ENCODE data around the gene CSRNP3.

The CSRNP3 gene

GRCh38 chr2:165544897-165545296 lies 75.4 kb downstream of the CSRNP3 start:
- Histone ChIP-seq H3K27ac (ENCODE audit: low read depth, low read length) (no peak overlapping the region), H3K4me1 (ENCODE audit: control insufficient read depth in 1 of 2, insufficient read depth in 2 of 2, low read length in 2 of 2) (no peaks in the 10 kb centered on the region), H4K12ac (ENCODE audit: low read depth, low read length) (no peak overlapping the region), H3K79me2 (ENCODE audit: control insufficient read depth, insufficient read depth, low read length, poor library complexity) (no peaks in the 10 kb centered on the region), H3K27me3 (ENCODE audit: insufficient read depth, low read length) (no peaks in the 10 kb centered on the region), H3K23ac (ENCODE audit: low read length) (no peak overlapping the region), H2AK5ac (ENCODE audit: low read length) (no peak overlapping the region), H3K36me3 (ENCODE audit: control insufficient read depth in 1 of 2, insufficient read depth in 2 of 2, low read length in 2 of 2) (no peaks in the 10 kb centered on the region), H3K9ac (ENCODE audit: low read length) (no peak overlapping the region), H3K14ac (ENCODE audit: low read length) (no peak overlapping the region), H3K4me2 (ENCODE audit: low read length) (no peak overlapping the region), H4K8ac (ENCODE audit: low read depth, low read length) (no peak overlapping the region), H3K79me1 (ENCODE audit: low read length) (no peaks in the 10 kb centered on the region), H3K4ac (ENCODE audit: low read depth, low read length) (no peak overlapping the region), H2BK120ac (ENCODE audit: insufficient read depth, low read length, poor library complexity) (no peak overlapping the region), H2BK5ac (ENCODE audit: low read depth, low read length, poor library complexity) (no peak overlapping the region), H3K18ac (ENCODE audit: low read length) (no peak overlapping the region), H3K4me3 (ENCODE audit: low read depth, low read length) (no peak overlapping the region), H4K91ac (ENCODE audit: low read depth, low read length) (no peak overlapping the region), H2BK12ac (ENCODE audit: low read length) (no peak overlapping the region), H3K9me3 (ENCODE audit: insufficient read depth, low read depth, low read length) (no peaks in the 10 kb centered on the region), H2AFZ (ENCODE audit: insufficient read depth, low read length, poor library complexity) (no peak overlapping the region)
- WGBS (ENCODE audit: extremely low coverage, insufficient coverage, insufficient read length) = no CpG with 5 or more reads among the region's 2 CpGs
- no peak for DNase-seq

- Histone ChIP-seq H3K4me3 (ENCODE audit: low read depth, low read length) (no peak overlapping the region), H4K12ac (ENCODE audit: low read depth, low read length) (no peak overlapping the region), H2BK120ac (ENCODE audit: insufficient read depth, low read length, poor library complexity) (no peak overlapping the region), H4K8ac (ENCODE audit: low read depth, low read length) (no peak overlapping the region), H3K36me3 (ENCODE audit: control insufficient read depth in 1 of 2, insufficient read depth in 2 of 2, low read length in 2 of 2) (no peaks in the 10 kb centered on the region), H3K9ac (ENCODE audit: low read length) (no peak overlapping the region), H3K4me2 (ENCODE audit: low read length) (no peak overlapping the region), H2BK5ac (ENCODE audit: low read depth, low read length, poor library complexity) (no peak overlapping the region), H3K9me3 (ENCODE audit: insufficient read depth, low read depth, low read length) (no peaks in the 10 kb centered on the region), H3K27me3 (ENCODE audit: insufficient read depth, low read length) (no peaks in the 10 kb centered on the region), H4K91ac (ENCODE audit: low read depth, low read length) (no peak overlapping the region), H3K23ac (ENCODE audit: low read length) (no peak overlapping the region), H2AFZ (ENCODE audit: insufficient read depth, low read length, poor library complexity) (no peak overlapping the region), H2AK5ac (ENCODE audit: low read length) (no peak overlapping the region), H3K79me1 (ENCODE audit: low read length) (no peaks in the 10 kb centered on the region), H3K14ac (ENCODE audit: low read length) (no peak overlapping the region), H3K4ac (ENCODE audit: low read depth, low read length) (no peak overlapping the region), H3K4me1 (ENCODE audit: control insufficient read depth in 1 of 2, insufficient read depth in 2 of 2, low read length in 2 of 2) (no peaks in the 10 kb centered on the region), H3K18ac (ENCODE audit: low read length) (no peak overlapping the region), H3K79me2 (ENCODE audit: control insufficient read depth, insufficient read depth, low read length, poor library complexity) (no peaks in the 10 kb centered on the region), H2BK12ac (ENCODE audit: low read length) (no peak overlapping the region), H3K27ac (ENCODE audit: low read depth, low read length) (no peak overlapping the region)
- DNase-seq = no peak
Observed at GRCh38 chr2:165547900-165548299, 78.4 kb downstream of the CSRNP3 start.

- no peak overlapping the region for H3K23ac ChIP-seq (ENCODE audit: low read length)
- H3K79me2 ChIP-seq (ENCODE audit: control insufficient read depth, insufficient read depth, low read length, poor library complexity) = no peaks in the 10 kb centered on the region
- H2BK12ac ChIP-seq (ENCODE audit: low read length) = no peak overlapping the region
- no peak overlapping the region for H2AK5ac ChIP-seq (ENCODE audit: low read length)
- no peak overlapping the region for H4K8ac ChIP-seq (ENCODE audit: low read depth, low read length)
- no peaks in the 10 kb centered on the region for H3K4me1 ChIP-seq (ENCODE audit: control insufficient read depth in 1 of 2, insufficient read depth in 2 of 2, low read length in 2 of 2)
- no peaks in the 10 kb centered on the region for H3K27me3 ChIP-seq (ENCODE audit: insufficient read depth, low read length)
- no peak overlapping the region for H2AFZ ChIP-seq (ENCODE audit: insufficient read depth, low read length, poor library complexity)
- no CpG with 5 or more reads among the region's 1 CpG for WGBS (ENCODE audit: extremely low coverage, insufficient coverage, insufficient read length)
- no peak overlapping the region for H2BK5ac ChIP-seq (ENCODE audit: low read depth, low read length, poor library complexity)
- no peak overlapping the region for H3K14ac ChIP-seq (ENCODE audit: low read length)
- no peak overlapping the region for H3K27ac ChIP-seq (ENCODE audit: low read depth, low read length)
- no peak overlapping the region for H4K12ac ChIP-seq (ENCODE audit: low read depth, low read length)
- no peak overlapping the region for H3K4me3 ChIP-seq (ENCODE audit: low read depth, low read length)
- no peak overlapping the region for H3K9ac ChIP-seq (ENCODE audit: low read length)
- H3K18ac ChIP-seq (ENCODE audit: low read length) = no peak overlapping the region
- DNase-seq = no peak
- no peak overlapping the region for H3K4ac ChIP-seq (ENCODE audit: low read depth, low read length)
- no peak overlapping the region for H4K91ac ChIP-seq (ENCODE audit: low read depth, low read length)
- H2BK120ac ChIP-seq (ENCODE audit: insufficient read depth, low read length, poor library complexity) = no peak overlapping the region
- no peaks in the 10 kb centered on the region for H3K36me3 ChIP-seq (ENCODE audit: control insufficient read depth in 1 of 2, insufficient read depth in 2 of 2, low read length in 2 of 2)
- no peak overlapping the region for H3K4me2 ChIP-seq (ENCODE audit: low read length)
- H3K9me3 ChIP-seq (ENCODE audit: insufficient read depth, low read depth, low read length) = no peaks in the 10 kb centered on the region
- no peaks in the 10 kb centered on the region for H3K79me1 ChIP-seq (ENCODE audit: low read length)
Observed at GRCh38 chr2:165549619-165550018, 80.1 kb downstream of the CSRNP3 start.

- Histone ChIP-seq H3K4me3 (ENCODE audit: low read depth, low read length) (no peak overlapping the region), H3K4ac (ENCODE audit: low read depth, low read length) (no peak overlapping the region), H3K27ac (ENCODE audit: low read depth, low read length) (no peak overlapping the region), H2AFZ (ENCODE audit: insufficient read depth, low read length, poor library complexity) (no peak overlapping the region), H3K79me2 (ENCODE audit: control insufficient read depth, insufficient read depth, low read length, poor library complexity) (no peaks in the 10 kb centered on the region), H3K23ac (ENCODE audit: low read length) (no peak overlapping the region), H2AK5ac (ENCODE audit: low read length) (no peak overlapping the region), H3K4me1 (ENCODE audit: control insufficient read depth in 1 of 2, insufficient read depth in 2 of 2, low read length in 2 of 2) (no peaks in the 10 kb centered on the region), H4K91ac (ENCODE audit: low read depth, low read length) (no peak overlapping the region), H4K12ac (ENCODE audit: low read depth, low read length) (no peak overlapping the region), H4K8ac (ENCODE audit: low read depth, low read length) (no peak overlapping the region), H3K18ac (ENCODE audit: low read length) (no peak overlapping the region), H2BK12ac (ENCODE audit: low read length) (no peak overlapping the region), H2BK120ac (ENCODE audit: insufficient read depth, low read length, poor library complexity) (no peak overlapping the region), H3K9me3 (ENCODE audit: insufficient read depth, low read depth, low read length) (no peaks in the 10 kb centered on the region), H3K4me2 (ENCODE audit: low read length) (no peak overlapping the region), H2BK5ac (ENCODE audit: low read depth, low read length, poor library complexity) (no peak overlapping the region), H3K27me3 (ENCODE audit: insufficient read depth, low read length) (no peaks in the 10 kb centered on the region), H3K36me3 (ENCODE audit: control insufficient read depth in 1 of 2, insufficient read depth in 2 of 2, low read length in 2 of 2) (no peaks in the 10 kb centered on the region), H3K9ac (ENCODE audit: low read length) (no peak overlapping the region), H3K79me1 (ENCODE audit: low read length) (no peaks in the 10 kb centered on the region), H3K14ac (ENCODE audit: low read length) (no peak overlapping the region)
- no CpG with 5 or more reads among the region's 2 CpGs for WGBS (ENCODE audit: extremely low coverage, insufficient coverage, insufficient read length)
- DNase-seq = no peak
Observed at GRCh38 chr2:165558832-165559231, 89.3 kb downstream of the CSRNP3 start.
